Liver (tissue), 9 donors: ENCODE data around the gene ARF5. TPM values are rescaled to one million over a fixed set of nuclear protein-coding genes. Genes with fewer than 3 reads are reported as not detected.

Experiments used
- DNase-seq: peaks from one replicate; pipeline ENCODE4 v3.0.0-alpha.2; 2017; ENCODE audit warnings: low spot score
- H3K27ac ChIP-seq, 2 donors: one replicate each; pipeline ENCODE4 v1.7.0; 2013; ENCODE audit warnings: inconsistent platforms in 2 of 2, low read length in 2 of 2, control low read depth in 1 of 2, low read depth in 1 of 2, mild to moderate bottlenecking in 1 of 2
- H3K27me3 ChIP-seq, 4 donors: one replicate each; pipeline versions ENCODE4 v1.6.1 to v1.7.0; 2013; ENCODE audit warnings: low read length in 3 of 4, inconsistent platforms in 1 of 4, mild to moderate bottlenecking in 1 of 4, moderate library complexity in 1 of 4; ENCODE audit not compliant: control insufficient read depth in 4 of 4, insufficient read depth in 4 of 4
- H3K36me3 ChIP-seq, 4 donors: one replicate each; pipeline versions ENCODE4 v1.6.1 to v1.7.0; 2013; ENCODE audit warnings: low read length in 3 of 4, mild to moderate bottlenecking in 3 of 4, low read depth in 1 of 4, moderate library complexity in 1 of 4; ENCODE audit not compliant: control insufficient read depth in 4 of 4, insufficient read depth in 3 of 4
- H3K4me1 ChIP-seq, 4 donors: one replicate each; pipeline versions ENCODE4 v1.6.1 to v1.7.0; 2013; ENCODE audit warnings: low read length in 3 of 4, mild to moderate bottlenecking in 3 of 4, moderate library complexity in 1 of 4; ENCODE audit not compliant: control insufficient read depth in 4 of 4, insufficient read depth in 4 of 4
- H3K4me3 ChIP-seq, 3 donors: one replicate each; pipeline versions ENCODE4 v1.6.1 to v1.7.0; 2013; ENCODE audit warnings: low read length in 3 of 3, control low read depth in 1 of 3, low read depth in 1 of 3, mild to moderate bottlenecking in 1 of 3
- H3K9ac ChIP-seq, 2 donors: one replicate each; pipeline ENCODE4 v1.7.0; 2013; ENCODE audit warnings: low read length in 2 of 2, mild to moderate bottlenecking in 2 of 2, moderate library complexity in 2 of 2, control low read depth in 1 of 2, low read depth in 1 of 2
- H3K9me3 ChIP-seq, 4 donors: one replicate each; pipeline versions ENCODE4 v1.6.1 to v1.7.0; 2013; ENCODE audit warnings: low read length in 3 of 4; ENCODE audit not compliant: control insufficient read depth in 4 of 4
- EGR1 ChIP-seq, 2 donors: IDR thresholded peaks; 2 replicates each; pipeline ENCODE4 v1.6.1; 2016 to 2018; ENCODE audit warnings: antibody characterized with exemption in 2 of 2, low read depth in 2 of 2
- FOXA1 ChIP-seq: IDR thresholded peaks from 2 replicates; pipeline ENCODE4 v1.6.1; 2016; ENCODE audit warnings: antibody characterized with exemption
- FOXA2 ChIP-seq: IDR thresholded peaks from 2 replicates; pipeline ENCODE4 v1.6.1; 2016; ENCODE audit warnings: antibody characterized with exemption
- GABPA ChIP-seq, 2 donors: IDR thresholded peaks in 1 of 2; conservative IDR thresholded peaks in 1 of 2; 2 replicates each; pipeline ENCODE4 v1.6.1; 2016; ENCODE audit warnings: antibody characterized with exemption in 2 of 2, mild to moderate bottlenecking in 1 of 2, moderate library complexity in 1 of 2
- HNF4A ChIP-seq, 2 donors: conservative IDR thresholded peaks; 2 replicates each; pipeline ENCODE4 v1.6.1; 2016; ENCODE audit warnings: antibody characterized with exemption in 2 of 2, mild to moderate bottlenecking in 2 of 2
- HNF4G ChIP-seq: IDR thresholded peaks from 2 replicates; pipeline ENCODE4 v1.6.1; 2016; ENCODE audit warnings: antibody characterized with exemption
- JUND ChIP-seq, 2 donors: IDR thresholded peaks; 2 replicates each; pipeline ENCODE4 v1.6.1; 2016; ENCODE audit warnings: antibody characterized with exemption in 2 of 2
- NR2F2 ChIP-seq: IDR thresholded peaks from 2 replicates; pipeline ENCODE4 v1.6.1; 2016; ENCODE audit warnings: antibody characterized with exemption
- RAD21 ChIP-seq, 2 donors: IDR thresholded peaks; 2 replicates each; pipeline ENCODE4 v1.6.1; 2016; ENCODE audit warnings: antibody characterized with exemption in 2 of 2, mild to moderate bottlenecking in 2 of 2
- RXRA ChIP-seq, 2 donors: IDR thresholded peaks; 2 replicates each; pipeline ENCODE4 v1.6.1; 2017 to 2018; ENCODE audit warnings: antibody characterized with exemption in 2 of 2, mild to moderate bottlenecking in 1 of 2
- SP1 ChIP-seq: IDR thresholded peaks from 2 replicates; pipeline ENCODE4 v1.6.1; 2018; ENCODE audit warnings: antibody characterized with exemption, mild to moderate bottlenecking
- TAF1 ChIP-seq: conservative IDR thresholded peaks from 2 replicates; pipeline ENCODE4 v1.6.1; 2016; ENCODE audit warnings: antibody characterized with exemption, mild to moderate bottlenecking
- YY1 ChIP-seq: IDR thresholded peaks from 2 replicates; pipeline ENCODE4 v1.6.1; 2016; ENCODE audit warnings: antibody characterized with exemption, mild to moderate bottlenecking
- WGBS: extraction: QIAGEN DNeasy Blood & Tissue Kit; methylation state at CpG from one replicate; pipeline ENCODE4 v1.1.7; 2013; 5-methylcytosine and 5-hydroxymethylcytosine counted together
- polyA plus RNA-seq, 2 donors: library from polyadenylated mRNA; stranded (reverse) in 1 of 2; unstranded in 1 of 2; fragments of 200-250 nt in 1 of 2; fragments of >200 nt in 1 of 2; fragmentation: Nextera tagmentation in 1 of 2; extraction: Ambion mirVana in 1 of 2; gene quantifications; one replicate each; pipeline versions ENCODE4 v1.2.1 to v1.2.3, GENCODE V29; 2013 to 2015
- total RNA-seq, 2 donors: library from RNA; depleted of rRNA; stranded (reverse); fragments of >200 nt; gene quantifications; one replicate each; pipeline ENCODE4 v1.2.3, GENCODE V29; 2014
- TF ChIP-seq, protein P1 (sequence below): IDR thresholded peaks from 2 replicates; pipeline ENCODE4 v1.6.1; 2016; ENCODE audit warnings: antibody characterized with exemption
- TF ChIP-seq, protein P2 (sequence below): IDR thresholded peaks from 2 replicates; pipeline ENCODE4 v1.6.1; 2016; ENCODE audit warnings: antibody characterized with exemption, mild to moderate bottlenecking
- TF ChIP-seq, protein P3 (sequence below): IDR thresholded peaks from 2 replicates; pipeline ENCODE4 v1.6.1; 2016; ENCODE audit warnings: antibody characterized with exemption
- TF ChIP-seq, protein P4 (sequence below): fragments of 150-350 bp; IDR thresholded peaks from 2 replicates; pipeline ENCODE4 v1.5.1; 2017; ENCODE audit warnings: improper control_type of control experiment, low read depth, low read length; ENCODE audit not compliant: missing input control
- TF ChIP-seq, protein P5 (sequence below): IDR thresholded peaks from 2 replicates; pipeline ENCODE4 v1.6.1; 2016; ENCODE audit warnings: antibody characterized with exemption
- donor health status: healthy.
- donor health status: healthy.
- donor health status: healthy.
- donor health status: healthy.
- donor health status: healthy.

The ARF5 gene
- total and polyA plus RNA-seq, 4 donors = 47.8 to 90.0 (median 55.4) TPM

DNA sequence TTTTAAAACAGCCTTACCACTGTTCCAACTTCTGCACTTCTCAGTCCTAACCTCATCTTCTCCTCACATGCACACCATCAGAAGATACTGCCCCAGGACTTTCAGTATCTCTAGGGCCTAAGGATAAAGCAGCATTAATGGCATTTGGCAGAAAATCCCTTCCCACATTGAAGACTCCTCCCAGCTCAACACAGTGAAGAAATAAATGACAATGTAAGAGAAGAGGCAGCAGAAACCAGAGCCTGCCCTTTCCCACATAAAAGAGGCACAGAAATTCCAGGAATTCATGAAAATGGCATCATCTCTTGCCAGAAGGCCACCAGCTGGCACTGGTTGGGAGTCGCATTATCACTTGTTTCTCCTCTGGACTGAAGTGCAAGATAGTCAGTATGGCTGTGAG, 6.5 kb upstream of the ARF5 start:
- Histone ChIP-seq H3K4me3 (no peak overlapping the region), H3K36me3 (peaks cover 0 to 5% (median 2%) of the 10 kb centered on the region in 4 donors), H3K4me1 (peaks cover 15 to 58% (median 49%) of the 10 kb centered on the region in 4 donors), H3K9me3 (no peaks in the 10 kb centered on the region), H3K27me3 (no peaks in the 10 kb centered on the region), H3K9ac (no peak overlapping the region), H3K27ac (no peak overlapping the region)
- TF ChIP-seq, protein P1, sequence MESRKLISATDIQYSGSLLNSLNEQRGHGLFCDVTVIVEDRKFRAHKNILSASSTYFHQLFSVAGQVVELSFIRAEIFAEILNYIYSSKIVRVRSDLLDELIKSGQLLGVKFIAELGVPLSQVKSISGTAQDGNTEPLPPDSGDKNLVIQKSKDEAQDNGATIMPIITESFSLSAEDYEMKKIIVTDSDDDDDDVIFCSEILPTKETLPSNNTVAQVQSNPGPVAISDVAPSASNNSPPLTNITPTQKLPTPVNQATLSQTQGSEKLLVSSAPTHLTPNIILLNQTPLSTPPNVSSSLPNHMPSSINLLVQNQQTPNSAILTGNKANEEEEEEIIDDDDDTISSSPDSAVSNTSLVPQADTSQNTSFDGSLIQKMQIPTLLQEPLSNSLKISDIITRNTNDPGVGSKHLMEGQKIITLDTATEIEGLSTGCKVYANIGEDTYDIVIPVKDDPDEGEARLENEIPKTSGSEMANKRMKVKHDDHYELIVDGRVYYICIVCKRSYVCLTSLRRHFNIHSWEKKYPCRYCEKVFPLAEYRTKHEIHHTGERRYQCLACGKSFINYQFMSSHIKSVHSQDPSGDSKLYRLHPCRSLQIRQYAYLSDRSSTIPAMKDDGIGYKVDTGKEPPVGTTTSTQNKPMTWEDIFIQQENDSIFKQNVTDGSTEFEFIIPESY = no peak
- no peak for TF ChIP-seq RAD21 (IDR thresholded peaks at IDR 0.05)
- no peak for TF ChIP-seq FOXA1
- no peak for TF ChIP-seq SP1
- TF ChIP-seq, protein P2, sequence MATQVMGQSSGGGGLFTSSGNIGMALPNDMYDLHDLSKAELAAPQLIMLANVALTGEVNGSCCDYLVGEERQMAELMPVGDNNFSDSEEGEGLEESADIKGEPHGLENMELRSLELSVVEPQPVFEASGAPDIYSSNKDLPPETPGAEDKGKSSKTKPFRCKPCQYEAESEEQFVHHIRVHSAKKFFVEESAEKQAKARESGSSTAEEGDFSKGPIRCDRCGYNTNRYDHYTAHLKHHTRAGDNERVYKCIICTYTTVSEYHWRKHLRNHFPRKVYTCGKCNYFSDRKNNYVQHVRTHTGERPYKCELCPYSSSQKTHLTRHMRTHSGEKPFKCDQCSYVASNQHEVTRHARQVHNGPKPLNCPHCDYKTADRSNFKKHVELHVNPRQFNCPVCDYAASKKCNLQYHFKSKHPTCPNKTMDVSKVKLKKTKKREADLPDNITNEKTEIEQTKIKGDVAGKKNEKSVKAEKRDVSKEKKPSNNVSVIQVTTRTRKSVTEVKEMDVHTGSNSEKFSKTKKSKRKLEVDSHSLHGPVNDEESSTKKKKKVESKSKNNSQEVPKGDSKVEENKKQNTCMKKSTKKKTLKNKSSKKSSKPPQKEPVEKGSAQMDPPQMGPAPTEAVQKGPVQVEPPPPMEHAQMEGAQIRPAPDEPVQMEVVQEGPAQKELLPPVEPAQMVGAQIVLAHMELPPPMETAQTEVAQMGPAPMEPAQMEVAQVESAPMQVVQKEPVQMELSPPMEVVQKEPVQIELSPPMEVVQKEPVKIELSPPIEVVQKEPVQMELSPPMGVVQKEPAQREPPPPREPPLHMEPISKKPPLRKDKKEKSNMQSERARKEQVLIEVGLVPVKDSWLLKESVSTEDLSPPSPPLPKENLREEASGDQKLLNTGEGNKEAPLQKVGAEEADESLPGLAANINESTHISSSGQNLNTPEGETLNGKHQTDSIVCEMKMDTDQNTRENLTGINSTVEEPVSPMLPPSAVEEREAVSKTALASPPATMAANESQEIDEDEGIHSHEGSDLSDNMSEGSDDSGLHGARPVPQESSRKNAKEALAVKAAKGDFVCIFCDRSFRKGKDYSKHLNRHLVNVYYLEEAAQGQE = no peak
- no peak for TF ChIP-seq RXRA (IDR thresholded peaks at IDR 0.05)
- TF ChIP-seq NR2F2 = no peak
- no peak for TF ChIP-seq TAF1
- TF ChIP-seq, protein P3, sequence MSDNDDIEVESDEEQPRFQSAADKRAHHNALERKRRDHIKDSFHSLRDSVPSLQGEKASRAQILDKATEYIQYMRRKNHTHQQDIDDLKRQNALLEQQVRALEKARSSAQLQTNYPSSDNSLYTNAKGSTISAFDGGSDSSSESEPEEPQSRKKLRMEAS = no peak
- TF ChIP-seq HNF4A (conservative IDR thresholded peaks at IDR 0.05) = no peak
- no peak for TF ChIP-seq HNF4G
- no peak for TF ChIP-seq EGR1 (IDR thresholded peaks at IDR 0.05; ENCODE audit: low read depth in 2 of 2)
- no peak for TF ChIP-seq GABPA (IDR thresholded peaks at IDR 0.05 in 1 of 2, conservative IDR thresholded peaks at IDR 0.05 in 1 of 2)
- TF ChIP-seq FOXA2 = no peak
- TF ChIP-seq JUND (IDR thresholded peaks at IDR 0.05) = no peak
- TF ChIP-seq, protein P4, sequence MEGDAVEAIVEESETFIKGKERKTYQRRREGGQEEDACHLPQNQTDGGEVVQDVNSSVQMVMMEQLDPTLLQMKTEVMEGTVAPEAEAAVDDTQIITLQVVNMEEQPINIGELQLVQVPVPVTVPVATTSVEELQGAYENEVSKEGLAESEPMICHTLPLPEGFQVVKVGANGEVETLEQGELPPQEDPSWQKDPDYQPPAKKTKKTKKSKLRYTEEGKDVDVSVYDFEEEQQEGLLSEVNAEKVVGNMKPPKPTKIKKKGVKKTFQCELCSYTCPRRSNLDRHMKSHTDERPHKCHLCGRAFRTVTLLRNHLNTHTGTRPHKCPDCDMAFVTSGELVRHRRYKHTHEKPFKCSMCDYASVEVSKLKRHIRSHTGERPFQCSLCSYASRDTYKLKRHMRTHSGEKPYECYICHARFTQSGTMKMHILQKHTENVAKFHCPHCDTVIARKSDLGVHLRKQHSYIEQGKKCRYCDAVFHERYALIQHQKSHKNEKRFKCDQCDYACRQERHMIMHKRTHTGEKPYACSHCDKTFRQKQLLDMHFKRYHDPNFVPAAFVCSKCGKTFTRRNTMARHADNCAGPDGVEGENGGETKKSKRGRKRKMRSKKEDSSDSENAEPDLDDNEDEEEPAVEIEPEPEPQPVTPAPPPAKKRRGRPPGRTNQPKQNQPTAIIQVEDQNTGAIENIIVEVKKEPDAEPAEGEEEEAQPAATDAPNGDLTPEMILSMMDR = no peak
- no peak for TF ChIP-seq YY1
- TF ChIP-seq, protein P5, sequence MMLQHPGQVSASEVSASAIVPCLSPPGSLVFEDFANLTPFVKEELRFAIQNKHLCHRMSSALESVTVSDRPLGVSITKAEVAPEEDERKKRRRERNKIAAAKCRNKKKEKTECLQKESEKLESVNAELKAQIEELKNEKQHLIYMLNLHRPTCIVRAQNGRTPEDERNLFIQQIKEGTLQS = no peak
- no peak for DNase-seq
- 87% methylated on average over 1 of the region's 1 CpG for WGBS
